ENCODE measurements around the gene CAV2.

The CAV2 gene

DNA sequence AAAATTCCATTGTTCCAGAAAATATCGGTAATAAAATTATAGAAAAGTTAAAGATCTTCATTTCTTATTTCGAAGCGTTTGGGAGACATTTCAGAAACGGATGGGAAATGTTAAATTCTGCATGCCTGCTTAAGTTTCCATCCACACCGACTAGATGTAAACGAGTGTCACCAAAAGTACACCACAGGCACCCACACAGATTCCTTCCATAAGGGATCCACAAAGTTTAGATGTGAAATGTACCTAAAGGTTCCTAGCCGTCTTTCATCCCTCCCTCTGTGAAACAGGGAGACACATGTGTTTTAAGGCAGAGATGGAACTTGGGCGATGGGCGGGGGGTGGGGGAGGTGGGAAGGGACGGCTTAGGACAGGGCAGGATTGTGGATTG is 24.7 kb downstream of the CAV2 start:
- no peak overlapping the region for H3K9ac ChIP-seq (ENCODE audit: low read length)
- H3K36me3 ChIP-seq (ENCODE audit: low read length) = no peaks in the 10 kb centered on the region
- H3K27me3 ChIP-seq (ENCODE audit: low read length) = no peaks in the 10 kb centered on the region
- H3K27ac ChIP-seq (ENCODE audit: low read depth, low read length) = no peak overlapping the region
- H3K4me2 ChIP-seq (ENCODE audit: low read depth, low read length, poor library complexity, severe bottlenecking) = no peak overlapping the region
- H3K9me2 ChIP-seq (replicated peaks; ENCODE audit: insufficient read depth, low read length) = no peaks in the 10 kb centered on the region
- H3K79me2 ChIP-seq (ENCODE audit: insufficient read depth, low read length) = no peaks in the 10 kb centered on the region
- H3K9me3 ChIP-seq (ENCODE audit: insufficient read depth, low read length) = no peaks in the 10 kb centered on the region
- H3K4me3 ChIP-seq (ENCODE audit: insufficient read depth, low read length, poor library complexity, severe bottlenecking) = no peak overlapping the region
- TF ChIP-seq, protein P1, sequence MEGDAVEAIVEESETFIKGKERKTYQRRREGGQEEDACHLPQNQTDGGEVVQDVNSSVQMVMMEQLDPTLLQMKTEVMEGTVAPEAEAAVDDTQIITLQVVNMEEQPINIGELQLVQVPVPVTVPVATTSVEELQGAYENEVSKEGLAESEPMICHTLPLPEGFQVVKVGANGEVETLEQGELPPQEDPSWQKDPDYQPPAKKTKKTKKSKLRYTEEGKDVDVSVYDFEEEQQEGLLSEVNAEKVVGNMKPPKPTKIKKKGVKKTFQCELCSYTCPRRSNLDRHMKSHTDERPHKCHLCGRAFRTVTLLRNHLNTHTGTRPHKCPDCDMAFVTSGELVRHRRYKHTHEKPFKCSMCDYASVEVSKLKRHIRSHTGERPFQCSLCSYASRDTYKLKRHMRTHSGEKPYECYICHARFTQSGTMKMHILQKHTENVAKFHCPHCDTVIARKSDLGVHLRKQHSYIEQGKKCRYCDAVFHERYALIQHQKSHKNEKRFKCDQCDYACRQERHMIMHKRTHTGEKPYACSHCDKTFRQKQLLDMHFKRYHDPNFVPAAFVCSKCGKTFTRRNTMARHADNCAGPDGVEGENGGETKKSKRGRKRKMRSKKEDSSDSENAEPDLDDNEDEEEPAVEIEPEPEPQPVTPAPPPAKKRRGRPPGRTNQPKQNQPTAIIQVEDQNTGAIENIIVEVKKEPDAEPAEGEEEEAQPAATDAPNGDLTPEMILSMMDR (IDR thresholded peaks at IDR 0.05; ENCODE audit: insufficient read depth, low read length, poor library complexity, severe bottlenecking) = no peak
- no peak for TF ChIP-seq EZH2phosphoT487 (conservative IDR thresholded peaks at IDR 0.05; ENCODE audit: low read length)
- H3F3A ChIP-seq (ENCODE audit: insufficient read depth) = no peaks in the 10 kb centered on the region
- H4K20me1 ChIP-seq (ENCODE audit: low read depth, low read length) = no peaks in the 10 kb centered on the region
- no peak overlapping the region for H2AFZ ChIP-seq (ENCODE audit: low read depth, low read length, severe bottlenecking)

DNA sequence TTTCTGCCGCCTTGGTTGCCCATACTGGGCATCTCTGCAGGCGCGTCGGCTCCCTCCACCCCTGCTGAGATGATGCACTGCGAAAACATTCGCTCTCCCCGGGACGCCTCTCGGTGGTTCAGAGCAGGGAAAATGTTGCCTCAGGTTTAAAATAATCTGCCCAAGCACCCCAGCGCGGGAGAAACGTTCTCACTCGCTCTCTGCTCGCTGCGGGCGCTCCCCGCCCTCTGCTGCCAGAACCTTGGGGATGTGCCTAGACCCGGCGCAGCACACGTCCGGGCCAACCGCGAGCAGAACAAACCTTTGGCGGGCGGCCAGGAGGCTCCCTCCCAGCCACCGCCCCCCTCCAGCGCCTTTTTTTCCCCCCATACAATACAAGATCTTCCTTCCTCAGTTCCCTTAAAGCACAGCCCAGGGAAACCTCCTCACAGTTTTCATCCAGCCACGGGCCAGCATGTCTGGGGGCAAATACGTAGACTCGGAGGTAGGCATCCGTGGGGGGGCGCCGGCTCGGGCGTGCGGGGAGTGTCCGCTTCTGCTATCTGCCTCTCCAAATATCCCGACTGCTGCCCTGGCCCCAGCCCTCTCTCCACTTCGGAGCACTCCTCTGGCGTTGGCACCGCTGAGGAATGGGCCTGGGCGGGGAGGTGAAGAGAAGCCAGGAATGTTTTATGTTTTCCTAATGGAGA is 25.2 kb downstream of the CAV2 start, which contains the start of gene CAV1:
Gene CAV1, plus strand, starts transcription at position 428 of the 689 bp plus-strand sequence. Its CDS starts 27 bp downstream, at position 455.
- Histone ChIP-seq H3K9me2 (replicated peaks; ENCODE audit: insufficient read depth, low read length) (no peaks in the 10 kb centered on the region), H3K9me3 (ENCODE audit: insufficient read depth, low read length) (no peaks in the 10 kb centered on the region), H3K4me3 (ENCODE audit: insufficient read depth, low read length, poor library complexity, severe bottlenecking) (peak within 1 kb of the TSS; percentile 44), H3K79me2 (ENCODE audit: insufficient read depth, low read length) (no peaks in the 10 kb centered on the region), H3K4me2 (ENCODE audit: low read depth, low read length, poor library complexity, severe bottlenecking) (peak within 1 kb of the TSS; percentile 62), H3K9ac (ENCODE audit: low read length) (peak within 1 kb of the TSS; percentile 25; the same call in 1 of the 2 replicates), H4K20me1 (ENCODE audit: low read depth, low read length) (no peaks in the 10 kb centered on the region), H3K27me3 (ENCODE audit: low read length) (no peaks in the 10 kb centered on the region), H3K36me3 (ENCODE audit: low read length) (no peaks in the 10 kb centered on the region), H3F3A (ENCODE audit: insufficient read depth) (no peaks in the 10 kb centered on the region), H2AFZ (ENCODE audit: low read depth, low read length, severe bottlenecking) (peak within 1 kb of the TSS; percentile 45), H3K27ac (ENCODE audit: low read depth, low read length) (no peak within 1 kb of the TSS)
- TF ChIP-seq, protein P1 (IDR thresholded peaks at IDR 0.05; ENCODE audit: insufficient read depth, low read length, poor library complexity, severe bottlenecking) = no peak
- TF ChIP-seq EZH2phosphoT487 (conservative IDR thresholded peaks at IDR 0.05; ENCODE audit: low read length) = no peak

DNA sequence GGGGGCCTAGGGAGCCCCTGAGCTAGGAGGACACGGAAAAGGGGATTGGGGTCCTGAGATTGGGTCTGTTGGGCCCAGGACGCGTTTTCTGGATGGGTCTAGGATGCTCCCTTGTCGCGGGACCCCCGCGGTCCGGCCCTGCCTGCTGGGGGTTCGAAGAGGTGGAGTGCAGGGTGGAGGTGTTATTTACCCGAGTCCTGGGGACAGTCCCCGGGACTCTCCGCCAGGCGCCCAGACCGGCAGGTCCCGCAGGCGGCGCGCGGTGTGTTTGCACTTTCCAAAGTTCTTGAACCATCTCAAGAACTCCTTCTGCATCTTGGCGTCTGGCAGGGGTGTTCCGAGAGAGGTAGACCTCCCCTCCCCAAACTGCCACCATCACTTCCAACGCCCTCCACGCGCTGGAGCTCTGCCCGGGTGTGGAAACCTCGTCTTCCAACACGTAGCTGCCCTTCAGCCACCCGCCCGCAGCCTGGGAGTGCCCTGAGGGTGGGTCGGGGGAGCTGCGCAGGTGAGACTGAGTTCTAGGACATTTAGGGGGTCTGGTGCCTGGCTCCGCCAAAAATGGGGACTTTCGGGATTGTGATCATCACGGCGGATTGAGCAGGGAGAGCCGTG is 25.9 kb downstream of the CAV2 start:
- Histone ChIP-seq H3K9me2 (replicated peaks; ENCODE audit: insufficient read depth, low read length) (no peaks in the 10 kb centered on the region), H2AFZ (ENCODE audit: low read depth, low read length, severe bottlenecking) (peak overlapping the region; percentile 45), H3F3A (ENCODE audit: insufficient read depth) (no peaks in the 10 kb centered on the region), H3K36me3 (ENCODE audit: low read length) (no peaks in the 10 kb centered on the region), H4K20me1 (ENCODE audit: low read depth, low read length) (no peaks in the 10 kb centered on the region), H3K4me2 (ENCODE audit: low read depth, low read length, poor library complexity, severe bottlenecking) (peak overlapping the region; percentile 62), H3K4me3 (ENCODE audit: insufficient read depth, low read length, poor library complexity, severe bottlenecking) (peak overlapping the region; percentile 44), H3K27me3 (ENCODE audit: low read length) (no peaks in the 10 kb centered on the region), H3K27ac (ENCODE audit: low read depth, low read length) (no peak overlapping the region), H3K79me2 (ENCODE audit: insufficient read depth, low read length) (no peaks in the 10 kb centered on the region), H3K9ac (ENCODE audit: low read length) (peak overlapping the region; percentile 25; the same call in 1 of the 2 replicates), H3K9me3 (ENCODE audit: insufficient read depth, low read length) (no peaks in the 10 kb centered on the region)
- TF ChIP-seq, protein P1 (IDR thresholded peaks at IDR 0.05; ENCODE audit: insufficient read depth, low read length, poor library complexity, severe bottlenecking) = no peak

Data from SU-DHL-6 (cell line).